Measurements from ENCODE around the gene CCDC150. TPM values are rescaled to one million over a fixed set of nuclear protein-coding genes. Genes with fewer than 3 reads are reported as not detected.

The CCDC150 gene
- total RNA-seq, 2 donors from 2014 or later: 0.56 to 0.79 TPM

- Histone ChIP-seq H3K4me3 (no peak overlapping the region), H3K9me3 (no peaks in the 10 kb centered on the region), H3K4me1 (peaks cover 0 to 6% of the 10 kb centered on the region in 2 donors), H3K36me3 (no peaks in the 10 kb centered on the region), H3K27me3 (no peaks in the 10 kb centered on the region), H3K27ac (no peak overlapping the region)
- TF ChIP-seq CTCF (IDR thresholded peaks at IDR 0.05): no peak
- DNase-seq (ENCODE audit: low spot score): no peak
These were observed 28.7 kb upstream of the CCDC150 start for GRCh38 chr2:196610796-196611195.

- no peak for DNase-seq (ENCODE audit: low spot score)
- no peak for TF ChIP-seq CTCF (IDR thresholded peaks at IDR 0.05)
- no peak overlapping the region for H3K4me3 ChIP-seq
These were observed 26.2 kb upstream of the CCDC150 start for GRCh38 chr2:196613302-196613701.

GRCh38 chr2:196617430-196617829, 22.1 kb upstream of the CCDC150 start:
- DNase-seq (ENCODE audit: low spot score): no peak
- TF ChIP-seq CTCF (IDR thresholded peaks at IDR 0.05): no peak
- Histone ChIP-seq H3K4me3 (no peak overlapping the region), H3K27ac (no peak overlapping the region), H3K4me1 (no peaks in the 10 kb centered on the region), H3K9me3 (no peaks in the 10 kb centered on the region), H3K36me3 (no peaks in the 10 kb centered on the region), H3K27me3 (no peaks in the 10 kb centered on the region)

More at GRCh38 chr2:196613302-196613701, 26.2 kb upstream of the CCDC150 start:
- H3K36me3 ChIP-seq: no peaks in the 10 kb centered on the region
- H3K27ac ChIP-seq: no peak overlapping the region
- no peaks in the 10 kb centered on the region for H3K27me3 ChIP-seq
- H3K9me3 ChIP-seq: no peaks in the 10 kb centered on the region
- no peaks in the 10 kb centered on the region for H3K4me1 ChIP-seq

- Histone ChIP-seq H3K9me3 (no peaks in the 10 kb centered on the region), H3K27me3 (no peaks in the 10 kb centered on the region), H3K36me3 (no peaks in the 10 kb centered on the region), H3K4me1 (no peaks in the 10 kb centered on the region), H3K4me3 (no peak overlapping the region), H3K27ac (no peak overlapping the region)
- no peak for DNase-seq (ENCODE audit: low spot score)
- no peak for TF ChIP-seq CTCF (IDR thresholded peaks at IDR 0.05)
These were observed 20.9 kb upstream of the CCDC150 start for GRCh38 chr2:196618661-196619060.

- H3K27ac ChIP-seq: no peak overlapping the region
- no peak for TF ChIP-seq CTCF (IDR thresholded peaks at IDR 0.05)
- H3K4me3 ChIP-seq: no peak overlapping the region
- no peaks in the 10 kb centered on the region for H3K4me1 ChIP-seq
- no peak for DNase-seq (ENCODE audit: low spot score)
- no peaks in the 10 kb centered on the region for H3K36me3 ChIP-seq
- peaks cover 0 to 13% of the 10 kb centered on the region in 2 donors for H3K9me3 ChIP-seq
- no peaks in the 10 kb centered on the region for H3K27me3 ChIP-seq
These were observed 9.0 kb upstream of the CCDC150 start for GRCh38 chr2:196630531-196630930.

GRCh38 chr2:196635156-196635555, 4.4 kb upstream of the CCDC150 start:
- no peak overlapping the region for H3K4me3 ChIP-seq
- DNase-seq (ENCODE audit: low spot score): no peak
- no peaks in the 10 kb centered on the region for H3K4me1 ChIP-seq
- peaks cover 0 to 7% of the 10 kb centered on the region in 2 donors for H3K9me3 ChIP-seq
- H3K27me3 ChIP-seq: no peaks in the 10 kb centered on the region
- no peaks in the 10 kb centered on the region for H3K36me3 ChIP-seq
- no peak for TF ChIP-seq CTCF (IDR thresholded peaks at IDR 0.05)
- no peak overlapping the region for H3K27ac ChIP-seq

Measured in right atrium auricular region (tissue), 2 donors.